22Rv1 (cell line): Measurements from ENCODE around the gene TNS3.
"Not testable (repeated sequence)": the region's sequence is repeated elsewhere in the genome, so short reads cannot be mapped to it uniquely, and the experiment has no call there.

Experiments used
- H3K27ac ChIP-seq: fragments of 450-650 bp; 2 replicates; pipeline ENCODE4 v1.5.1; 2017
- ZFX ChIP-seq: fragments of 450-650 bp; IDR thresholded peaks from 2 replicates; pipeline ENCODE4 v1.6.1; 2017; ENCODE audit warnings: antibody characterized with exemption, borderline replicate concordance
- TF ChIP-seq, protein P1 (sequence below): fragments of 450-650 bp; IDR thresholded peaks from 2 replicates; pipeline ENCODE4 v1.5.1; 2017; ENCODE audit warnings: mild to moderate bottlenecking

Gene TNS3

DNA sequence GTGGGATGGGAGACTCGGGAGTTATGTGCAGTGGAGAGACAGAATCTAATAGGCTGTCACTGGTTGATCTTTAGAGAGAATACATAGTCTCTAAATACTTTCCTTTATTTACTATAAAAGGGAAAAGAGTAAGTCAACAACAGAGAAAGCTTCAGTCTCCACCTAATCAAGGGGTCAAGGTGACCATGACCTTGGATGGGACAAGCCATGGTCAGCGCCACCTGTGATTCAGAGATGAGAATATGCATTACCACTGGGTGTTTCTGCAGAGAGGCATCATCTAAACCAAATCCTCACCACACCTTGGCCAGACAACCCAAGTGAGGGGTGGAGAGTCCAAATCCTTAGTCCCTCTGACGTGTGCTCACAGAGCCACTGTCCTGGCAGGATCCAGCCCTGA lies 39.9 kb downstream of the TNS3 start:
- H3K27ac ChIP-seq: no peak overlapping the region
- TF ChIP-seq ZFX: no peak
- TF ChIP-seq, protein P1, sequence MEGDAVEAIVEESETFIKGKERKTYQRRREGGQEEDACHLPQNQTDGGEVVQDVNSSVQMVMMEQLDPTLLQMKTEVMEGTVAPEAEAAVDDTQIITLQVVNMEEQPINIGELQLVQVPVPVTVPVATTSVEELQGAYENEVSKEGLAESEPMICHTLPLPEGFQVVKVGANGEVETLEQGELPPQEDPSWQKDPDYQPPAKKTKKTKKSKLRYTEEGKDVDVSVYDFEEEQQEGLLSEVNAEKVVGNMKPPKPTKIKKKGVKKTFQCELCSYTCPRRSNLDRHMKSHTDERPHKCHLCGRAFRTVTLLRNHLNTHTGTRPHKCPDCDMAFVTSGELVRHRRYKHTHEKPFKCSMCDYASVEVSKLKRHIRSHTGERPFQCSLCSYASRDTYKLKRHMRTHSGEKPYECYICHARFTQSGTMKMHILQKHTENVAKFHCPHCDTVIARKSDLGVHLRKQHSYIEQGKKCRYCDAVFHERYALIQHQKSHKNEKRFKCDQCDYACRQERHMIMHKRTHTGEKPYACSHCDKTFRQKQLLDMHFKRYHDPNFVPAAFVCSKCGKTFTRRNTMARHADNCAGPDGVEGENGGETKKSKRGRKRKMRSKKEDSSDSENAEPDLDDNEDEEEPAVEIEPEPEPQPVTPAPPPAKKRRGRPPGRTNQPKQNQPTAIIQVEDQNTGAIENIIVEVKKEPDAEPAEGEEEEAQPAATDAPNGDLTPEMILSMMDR: no peak

DNA sequence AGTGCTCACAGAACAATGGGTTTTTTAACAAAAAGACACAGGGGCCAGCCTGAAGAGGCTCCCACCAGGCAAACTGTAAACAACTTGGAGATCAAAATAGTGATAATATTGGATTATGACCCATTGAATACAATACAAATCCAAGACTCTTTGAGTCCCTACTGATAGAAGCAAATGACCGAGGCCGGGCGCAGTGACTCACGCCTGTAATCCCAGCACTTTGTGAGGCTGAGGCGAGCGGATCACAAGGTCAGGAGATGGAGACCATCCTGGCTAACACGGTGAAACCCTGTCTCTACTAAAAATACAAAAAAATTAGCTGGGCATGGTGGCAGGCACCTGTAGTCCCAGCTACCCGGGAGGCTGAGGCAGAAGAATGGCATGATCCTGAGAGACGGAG lies 40.4 kb downstream of the TNS3 start:
- not testable (repeated sequence) for H3K27ac ChIP-seq

DNA sequence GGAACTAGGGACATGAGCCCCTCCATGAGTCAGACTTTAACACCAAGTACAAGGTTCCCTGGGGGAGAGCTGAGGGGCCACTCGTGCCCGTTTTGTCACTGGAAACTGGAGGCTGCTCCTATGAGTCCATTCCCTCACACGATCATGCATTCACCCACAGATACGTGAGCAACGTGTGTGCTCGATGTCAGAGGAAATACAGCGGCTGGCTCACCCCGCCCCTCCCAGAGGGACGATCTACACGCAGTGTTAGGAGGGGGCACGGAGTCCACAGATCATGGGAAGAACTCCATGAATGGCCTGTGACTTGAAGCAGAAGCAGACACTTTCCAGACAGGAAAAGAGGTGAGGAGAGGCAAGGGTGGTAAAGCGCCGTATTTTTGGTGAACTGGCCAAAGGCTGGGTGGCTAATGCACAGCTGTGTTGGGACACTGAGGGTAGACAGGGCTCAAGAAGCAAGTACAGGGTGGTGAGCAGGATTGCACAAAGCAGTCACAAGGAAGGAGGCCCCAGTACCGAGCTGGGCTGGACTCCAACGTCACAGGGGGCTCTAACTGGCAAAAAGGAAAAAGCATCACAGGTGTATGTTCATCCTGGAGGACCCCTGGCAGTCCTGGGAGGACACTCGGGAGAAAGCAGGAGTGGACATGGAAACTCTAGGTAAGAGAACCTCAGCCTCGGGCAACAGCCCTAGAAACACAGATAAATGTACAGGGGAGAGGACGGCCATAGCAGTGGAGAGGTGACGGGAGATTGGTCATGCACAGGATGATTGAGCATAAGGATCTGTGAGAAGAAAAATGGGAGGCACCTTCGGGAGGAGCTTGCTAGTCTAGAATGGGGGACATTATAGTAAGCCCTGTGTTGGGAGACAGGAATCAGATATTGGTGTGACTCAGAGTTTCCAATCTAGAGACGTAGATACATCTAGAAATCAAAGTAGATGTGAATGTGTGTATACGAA lies 41.2 kb downstream of the TNS3 start:
- H3K27ac ChIP-seq: no peak overlapping the region
- no peak for TF ChIP-seq ZFX
- TF ChIP-seq, protein P1: no peak

DNA sequence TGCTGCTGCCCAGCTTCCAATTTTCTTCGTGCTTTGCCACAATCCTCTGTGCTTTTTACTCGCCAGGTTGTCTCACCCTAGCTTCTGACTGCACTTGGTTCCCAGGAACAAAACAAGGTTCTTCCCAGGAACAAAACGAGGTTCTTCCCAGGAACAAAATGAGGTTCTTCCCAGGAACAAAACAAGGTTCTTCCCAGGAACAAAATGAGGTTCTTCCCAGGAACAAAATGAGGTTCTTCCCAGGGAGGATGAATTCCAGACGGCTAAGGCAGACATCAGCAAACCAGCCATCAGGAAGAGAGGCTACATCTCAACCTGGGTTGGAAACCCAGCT lies 41.9 kb downstream of the TNS3 start:
- H3K27ac ChIP-seq: no peak overlapping the region
- TF ChIP-seq, protein P1: no peak
- no peak for TF ChIP-seq ZFX

DNA sequence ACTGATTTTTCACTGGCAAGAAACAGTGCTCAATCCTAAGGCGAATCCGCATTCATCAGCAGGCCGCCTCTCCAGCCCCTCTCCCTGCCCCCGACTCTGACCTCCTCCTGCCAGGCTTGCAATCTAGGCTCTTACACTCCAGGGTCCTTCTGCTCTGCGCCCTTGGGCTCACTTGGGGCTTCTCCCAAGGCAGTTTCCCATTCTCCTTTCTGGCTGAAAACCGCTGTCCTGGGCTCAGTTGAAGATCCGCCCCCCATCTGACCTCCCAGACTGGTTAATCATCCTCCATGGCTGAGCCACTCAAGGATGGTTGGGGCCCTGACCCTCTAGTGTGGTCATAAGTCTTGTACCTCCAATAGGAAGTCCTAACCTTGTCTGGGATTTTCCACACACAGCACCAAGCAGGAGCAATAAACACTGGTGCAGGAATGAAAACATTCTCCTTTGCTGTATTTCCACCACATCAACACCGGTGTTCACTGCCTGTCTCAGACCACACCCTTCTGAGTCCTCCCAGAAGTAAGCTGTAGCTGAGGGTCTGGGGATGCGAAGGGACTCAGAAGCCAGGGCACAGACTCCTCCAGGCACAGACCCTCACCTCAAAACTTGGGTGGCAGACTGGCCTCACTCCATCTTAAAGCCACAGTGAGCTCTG lies 42.4 kb downstream of the TNS3 start:
- H3K27ac ChIP-seq: no peak overlapping the region
- TF ChIP-seq, protein P1: no peak
- TF ChIP-seq ZFX: no peak

DNA sequence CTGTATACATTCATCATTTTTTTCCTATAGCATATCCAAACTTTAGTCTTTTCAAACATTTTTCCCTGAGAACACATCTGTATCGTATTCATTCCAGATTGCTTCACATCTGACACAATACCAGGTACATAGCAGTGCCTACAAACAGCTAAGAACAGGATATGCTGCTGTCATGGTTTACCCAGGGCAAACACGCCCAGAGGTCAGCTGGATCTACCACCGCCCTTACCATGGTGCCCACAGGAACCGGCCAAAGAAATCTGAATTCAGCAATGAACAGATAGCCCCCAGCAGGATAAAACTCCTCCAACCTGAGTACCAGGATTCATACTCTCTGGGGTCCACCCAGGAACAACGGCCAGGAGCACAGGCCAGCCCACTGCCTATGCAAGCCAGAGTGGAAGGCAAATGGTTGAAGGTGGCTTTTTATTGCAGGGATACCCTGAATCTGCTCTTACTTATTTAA lies 43.0 kb downstream of the TNS3 start:
- no peak for TF ChIP-seq ZFX
- TF ChIP-seq, protein P1: no peak
- no peak overlapping the region for H3K27ac ChIP-seq

DNA sequence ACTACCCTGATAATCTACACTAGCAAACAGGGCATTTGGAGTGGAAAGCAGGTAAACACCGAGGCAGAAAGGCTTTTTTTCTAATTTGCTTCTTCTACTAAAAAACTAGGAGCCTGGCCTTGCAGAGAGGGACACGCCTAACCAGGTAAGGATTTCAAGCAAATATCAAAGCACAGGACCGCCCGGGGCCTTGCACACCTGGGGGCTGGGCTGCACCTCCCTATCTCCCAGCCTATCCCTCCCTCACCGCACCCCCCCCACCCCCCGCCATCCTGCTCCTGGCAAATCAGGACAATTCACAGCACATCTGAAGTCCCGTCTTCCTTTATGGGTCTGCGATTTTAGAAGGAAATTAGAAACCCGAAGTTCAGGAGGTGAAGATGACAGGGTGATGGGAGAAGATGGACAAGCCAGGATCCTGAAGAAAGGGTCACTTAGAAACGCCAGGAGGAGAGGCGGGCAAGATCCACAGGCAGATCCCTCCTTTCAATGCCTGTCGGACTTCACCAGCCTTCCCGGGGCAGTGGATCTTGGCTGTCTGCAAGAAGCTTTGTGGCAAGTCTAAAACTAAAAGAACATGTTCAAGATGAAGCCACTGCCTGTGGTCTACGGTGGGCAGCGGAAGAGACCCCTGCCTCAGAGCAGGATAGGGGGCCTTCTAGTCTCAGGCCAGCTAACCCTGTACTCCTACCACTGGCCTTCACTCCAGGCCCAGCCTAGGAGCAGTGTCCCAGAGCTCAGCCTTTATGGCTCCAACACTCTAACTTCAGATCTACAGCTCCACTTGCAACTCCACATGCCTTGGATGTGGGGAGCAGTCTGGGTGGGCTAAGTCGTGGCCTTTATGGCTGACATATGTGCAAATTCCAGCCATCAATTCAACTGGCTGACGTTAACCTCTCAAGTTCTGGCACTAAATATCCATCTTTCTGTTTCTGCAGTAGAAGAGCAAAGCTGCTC lies 43.9 kb downstream of the TNS3 start:
- no peak overlapping the region for H3K27ac ChIP-seq
- TF ChIP-seq ZFX: no peak
- TF ChIP-seq, protein P1: no peak
